Upper lobe of left lung (tissue), 4 donors: ENCODE data around the gene BEGAIN.

Experiments
- EP300 ChIP-seq, 4 donors: sonication (generic); formaldehyde crosslinking; IDR thresholded peaks; one replicate each; pipeline ENCODE4 v1.5.1; 2017; ENCODE audit warnings: antibody characterized with exemption in 4 of 4, control low read depth in 2 of 4
- POLR2A ChIP-seq, 4 donors: fragments of 450-650 bp; IDR thresholded peaks; one replicate each; pipeline ENCODE4 v1.5.1; 2016 to 2017; ENCODE audit warnings: antibody characterized with exemption in 4 of 4, mild to moderate bottlenecking in 2 of 4
- POLR2AphosphoS5 ChIP-seq, 2 donors: sonication (generic); formaldehyde crosslinking; IDR thresholded peaks; one replicate each; pipeline ENCODE4 v1.5.1; 2017; ENCODE audit warnings: antibody characterized with exemption in 2 of 2
- TF ChIP-seq, protein P1 (sequence below), 6 experiments: fragments of 450-650 bp in 4 of 6; fragments of 200-600 bp in 2 of 6; sonication (generic) in 2 of 6; IDR thresholded peaks; one replicate each; pipeline ENCODE4 v1.5.1; 2016 to 2019; ENCODE audit warnings: antibody characterized with exemption in 6 of 6

DNA sequence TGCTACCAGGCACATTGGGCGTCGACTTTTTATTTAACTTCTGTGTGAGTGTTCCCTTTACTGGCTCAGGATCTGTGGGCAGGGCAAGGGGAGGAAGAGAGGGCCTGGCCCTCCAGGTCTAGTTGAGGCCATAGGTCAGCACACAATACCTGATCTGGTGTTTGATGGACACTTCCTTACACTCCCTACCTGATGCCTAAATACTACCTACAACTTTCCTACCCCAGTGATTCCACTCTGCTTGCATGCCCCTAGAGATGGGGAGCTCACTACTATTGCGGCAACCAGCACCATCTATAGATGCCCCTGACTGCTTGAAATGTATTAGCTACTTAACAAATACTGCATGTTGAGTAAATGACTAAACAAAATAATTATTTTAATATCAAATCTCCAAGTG is 20.8 kb upstream of the BEGAIN start:
- TF ChIP-seq, protein P1, sequence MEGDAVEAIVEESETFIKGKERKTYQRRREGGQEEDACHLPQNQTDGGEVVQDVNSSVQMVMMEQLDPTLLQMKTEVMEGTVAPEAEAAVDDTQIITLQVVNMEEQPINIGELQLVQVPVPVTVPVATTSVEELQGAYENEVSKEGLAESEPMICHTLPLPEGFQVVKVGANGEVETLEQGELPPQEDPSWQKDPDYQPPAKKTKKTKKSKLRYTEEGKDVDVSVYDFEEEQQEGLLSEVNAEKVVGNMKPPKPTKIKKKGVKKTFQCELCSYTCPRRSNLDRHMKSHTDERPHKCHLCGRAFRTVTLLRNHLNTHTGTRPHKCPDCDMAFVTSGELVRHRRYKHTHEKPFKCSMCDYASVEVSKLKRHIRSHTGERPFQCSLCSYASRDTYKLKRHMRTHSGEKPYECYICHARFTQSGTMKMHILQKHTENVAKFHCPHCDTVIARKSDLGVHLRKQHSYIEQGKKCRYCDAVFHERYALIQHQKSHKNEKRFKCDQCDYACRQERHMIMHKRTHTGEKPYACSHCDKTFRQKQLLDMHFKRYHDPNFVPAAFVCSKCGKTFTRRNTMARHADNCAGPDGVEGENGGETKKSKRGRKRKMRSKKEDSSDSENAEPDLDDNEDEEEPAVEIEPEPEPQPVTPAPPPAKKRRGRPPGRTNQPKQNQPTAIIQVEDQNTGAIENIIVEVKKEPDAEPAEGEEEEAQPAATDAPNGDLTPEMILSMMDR (IDR thresholded peaks at IDR 0.05), result no peak
- TF ChIP-seq POLR2AphosphoS5 (IDR thresholded peaks at IDR 0.05), result no peak
- TF ChIP-seq POLR2A (IDR thresholded peaks at IDR 0.05), result no peak
- TF ChIP-seq EP300 (IDR thresholded peaks at IDR 0.05), result no peak
